Renal pelvis (tissue), 4 donors: ENCODE results near the gene FGFBP1. TPM values are rescaled to one million over a fixed set of nuclear protein-coding genes. Genes with fewer than 3 reads are reported as not detected.
"Not testable (repeated sequence)": the region's sequence is repeated elsewhere in the genome, so short reads cannot be mapped to it uniquely, and the experiment has no call there.

Experiments
- DNase-seq: peaks from one replicate; pipeline ENCODE4 v3.0.0-alpha.2; 2013
- polyA plus RNA-seq, 3 donors: library from polyadenylated mRNA; unstranded; fragments of 120-200 nt; gene quantifications; one replicate each; pipeline ENCODE4 v1.2.1, GENCODE V29; 2013; ENCODE audit not compliant: insufficient read length in 3 of 3

FGFBP1 gene
- polyA plus RNA-seq, 3 donors, result 0.06 to 0.21 (median 0.16) TPM

DNA sequence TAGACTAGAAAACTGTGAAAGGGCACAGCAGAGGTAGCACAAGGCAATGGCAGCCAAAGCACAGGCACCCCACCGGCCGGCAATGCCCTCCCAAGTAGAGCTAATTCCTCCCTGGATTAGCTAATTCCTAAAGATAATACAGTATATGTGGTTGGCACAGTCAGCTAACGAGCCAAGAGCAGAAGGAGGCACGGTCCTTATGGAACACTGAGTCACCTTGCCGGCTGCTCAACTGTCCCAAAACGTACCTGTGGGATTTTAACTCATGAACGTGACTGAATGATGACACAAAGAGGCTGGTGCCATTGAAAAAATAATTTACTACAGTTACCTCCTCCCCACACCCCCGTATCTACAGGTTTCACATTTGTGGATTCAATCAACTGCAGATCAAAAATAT is 9.1 kb upstream of the FGFBP1 start:
- DNase-seq, result no peak

DNA sequence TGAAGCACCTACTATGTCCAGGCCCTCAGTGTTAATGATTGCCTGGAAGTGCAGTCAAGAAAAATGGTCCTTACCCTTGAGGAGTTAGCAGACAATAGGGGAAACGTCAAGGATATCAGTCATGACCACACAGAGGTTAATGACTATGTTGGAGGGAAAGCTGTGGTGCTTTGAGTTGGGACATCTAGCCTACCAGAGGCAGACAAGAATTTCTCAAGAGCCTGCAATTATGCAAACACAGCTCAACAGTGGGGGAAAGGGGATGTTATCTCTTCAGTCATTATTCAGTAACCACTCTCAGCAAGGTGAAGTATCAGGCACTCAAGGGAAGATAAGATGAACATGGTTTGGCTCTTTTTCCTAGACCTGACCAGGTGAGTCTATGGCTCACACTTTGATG is 7.0 kb upstream of the FGFBP1 start:
- DNase-seq, result no peak

DNA sequence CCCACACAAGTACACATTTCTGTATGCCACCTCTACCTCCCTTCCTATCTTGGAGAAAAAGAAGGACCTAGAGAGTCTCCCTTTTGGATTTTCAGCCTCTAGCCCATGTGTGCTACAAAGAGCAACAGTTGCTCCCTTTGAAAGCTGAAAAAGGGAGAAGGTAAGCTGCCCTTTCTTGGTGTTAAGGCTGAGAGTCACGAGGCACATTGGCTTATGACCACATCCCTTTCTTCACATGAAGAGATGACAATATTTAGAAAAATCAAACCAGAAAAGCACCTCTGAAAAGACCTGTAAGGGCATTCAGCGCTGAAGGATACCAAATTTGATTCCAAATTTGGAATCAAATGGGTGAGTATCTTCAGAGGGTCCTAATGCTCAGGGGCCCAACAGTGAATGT is 6.4 kb upstream of the FGFBP1 start:
- no peak for DNase-seq

DNA sequence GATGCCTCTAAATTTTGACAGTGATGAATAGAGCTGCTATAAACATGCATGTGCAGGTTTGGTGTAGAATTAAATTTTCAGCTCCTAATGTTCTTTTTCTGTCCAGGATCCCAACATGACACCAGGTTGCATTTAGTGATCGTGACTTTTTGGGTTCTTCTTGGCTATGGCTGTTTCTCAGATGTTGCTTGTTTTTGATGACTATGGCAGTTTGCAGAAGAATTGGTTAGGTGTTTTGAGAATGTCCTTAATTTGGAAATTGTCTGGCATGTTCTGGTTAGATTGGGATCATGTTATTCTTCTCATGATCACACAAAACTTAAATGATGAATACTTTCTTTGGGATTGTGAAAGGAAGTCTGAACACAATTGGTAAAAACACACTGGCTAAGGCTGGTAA is 3.7 kb upstream of the FGFBP1 start:
- no peak for DNase-seq

DNA sequence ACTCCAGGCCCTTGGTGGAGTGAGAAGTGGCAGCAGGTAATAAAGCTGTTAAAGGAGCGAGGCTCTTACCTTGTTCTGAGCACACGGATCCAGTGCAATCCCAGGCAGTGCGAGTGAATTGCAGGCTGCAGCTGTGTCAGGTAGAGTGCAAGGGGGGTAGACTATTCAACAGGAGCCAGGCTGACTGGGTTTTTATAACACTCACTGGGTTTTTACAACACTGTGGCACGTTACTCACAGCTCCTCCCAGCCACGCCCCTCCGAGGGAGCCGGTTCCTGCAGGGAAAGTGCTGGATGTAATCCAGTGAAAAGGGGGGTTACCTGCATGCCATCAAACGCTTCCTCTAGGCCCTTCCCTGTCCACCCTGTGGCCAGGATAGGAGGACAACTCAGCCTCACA is 358 bp downstream of the FGFBP1 start:
- DNase-seq, result no peak

DNA sequence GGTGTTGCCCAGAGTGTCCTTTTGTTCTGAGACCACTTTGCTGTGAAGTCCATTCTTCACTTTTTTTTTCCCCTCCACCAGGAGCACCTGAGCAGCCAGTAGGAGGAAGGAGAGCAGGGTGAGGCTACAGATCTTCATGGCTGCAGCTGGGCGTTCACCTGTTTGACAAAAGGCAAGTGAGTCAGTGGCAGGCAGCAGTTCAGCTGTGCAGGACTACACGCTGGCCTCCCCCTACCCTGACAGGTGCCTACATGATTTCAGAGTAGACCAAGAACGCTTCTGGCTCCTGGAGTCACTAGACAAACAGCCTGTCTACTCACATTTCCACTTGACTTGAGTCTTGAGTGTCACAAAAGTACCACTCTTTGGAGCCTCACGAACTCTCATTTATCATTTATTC is 2.0 kb downstream of the FGFBP1 start:
- DNase-seq, result no peak

DNA sequence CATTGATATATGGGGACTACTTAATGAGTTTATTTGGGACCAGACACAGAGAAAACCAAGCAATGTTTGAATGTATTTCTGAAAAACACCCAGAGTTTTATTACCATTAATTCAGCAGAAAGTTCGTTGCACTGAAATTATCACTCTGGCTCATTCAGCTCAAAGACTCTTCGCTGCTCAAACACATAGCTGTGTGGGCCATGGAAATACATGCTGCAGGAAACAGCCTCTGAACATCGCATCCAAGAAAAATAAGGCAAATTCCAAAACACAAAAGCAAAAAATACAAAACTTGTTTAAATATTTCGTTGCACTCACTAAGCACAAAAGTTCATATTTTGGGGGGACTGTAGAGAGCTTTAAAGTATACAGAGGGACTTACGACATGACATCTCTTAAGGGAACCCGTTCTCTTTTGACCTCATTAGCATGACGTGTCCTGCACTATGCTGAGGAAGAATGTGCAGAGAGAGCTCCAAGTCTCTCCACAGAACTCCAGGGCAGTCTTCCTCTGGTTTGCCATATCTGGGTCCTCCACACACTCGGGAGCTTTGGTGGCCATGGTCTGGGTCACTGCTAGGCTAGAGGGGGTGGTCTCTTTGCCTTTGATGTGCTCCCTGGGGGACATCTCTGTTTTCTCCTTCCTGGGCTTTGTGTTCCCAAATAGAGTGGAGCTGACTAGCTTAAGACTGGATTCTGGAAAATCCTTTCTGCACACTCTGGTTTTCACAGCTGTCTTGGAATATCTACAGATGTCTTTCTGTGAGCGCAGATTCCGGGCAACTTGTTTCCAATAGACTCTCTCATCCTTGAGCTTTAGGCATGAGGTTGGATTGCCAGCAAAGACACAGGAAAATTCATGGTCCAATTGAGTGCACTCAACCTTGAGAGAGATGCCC is 2.8 kb downstream of the FGFBP1 start:
- no peak for DNase-seq

DNA sequence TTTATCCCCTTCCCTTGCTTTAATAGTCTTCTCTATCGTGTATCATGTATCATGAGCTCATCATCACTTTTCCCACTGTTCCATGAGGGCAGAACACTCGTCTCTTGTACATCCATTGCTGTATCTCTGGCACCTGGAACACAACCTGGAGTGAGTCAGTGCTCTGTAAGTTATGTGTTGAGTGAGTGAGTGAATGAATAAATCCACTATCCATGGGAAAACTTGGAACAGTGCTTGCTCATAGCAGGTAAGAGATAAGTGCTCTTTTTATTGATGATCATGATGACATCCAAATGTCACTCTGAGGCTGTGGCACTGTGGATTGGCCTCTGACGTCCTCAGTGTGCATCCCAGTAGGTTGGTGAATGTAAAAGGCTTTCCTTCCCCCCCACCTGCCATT is 4.3 kb downstream of the FGFBP1 start:
- no peak for DNase-seq

DNA sequence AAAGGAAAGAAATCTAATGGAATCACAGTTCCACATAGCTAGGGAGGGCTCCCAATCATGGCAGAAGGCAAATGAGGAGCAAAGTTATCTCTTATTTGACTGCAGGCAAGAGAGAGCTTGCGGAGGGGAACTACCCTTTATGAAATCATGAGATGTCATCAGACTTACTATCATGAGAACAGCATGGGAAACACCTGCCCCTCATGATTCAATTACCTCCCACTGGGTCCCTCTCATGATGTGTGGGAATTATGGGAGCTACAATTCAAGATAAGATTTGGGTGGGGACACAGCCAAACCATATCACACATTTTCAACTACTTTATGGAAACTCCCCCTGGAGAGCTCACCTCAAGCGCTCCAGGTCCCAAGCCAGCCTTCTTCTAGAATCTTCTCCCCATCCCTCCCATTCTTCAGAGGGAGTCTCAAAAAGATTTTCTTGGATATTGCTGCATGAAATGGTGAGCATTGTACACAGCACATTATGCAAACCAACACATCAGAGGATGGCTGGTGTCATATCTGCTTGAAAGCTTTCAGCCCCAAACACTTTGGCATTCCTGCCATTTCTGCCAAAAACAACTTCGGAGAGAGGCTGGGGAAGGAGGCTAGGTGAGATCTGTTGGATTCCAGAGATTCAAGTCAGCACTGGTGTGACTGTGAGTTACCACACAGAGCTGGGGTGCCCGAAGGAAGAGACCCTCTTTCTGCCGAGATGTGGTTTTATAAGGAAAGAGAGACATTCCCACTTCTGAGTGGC is 6.9 kb downstream of the FGFBP1 start:
- no peak for DNase-seq

DNA sequence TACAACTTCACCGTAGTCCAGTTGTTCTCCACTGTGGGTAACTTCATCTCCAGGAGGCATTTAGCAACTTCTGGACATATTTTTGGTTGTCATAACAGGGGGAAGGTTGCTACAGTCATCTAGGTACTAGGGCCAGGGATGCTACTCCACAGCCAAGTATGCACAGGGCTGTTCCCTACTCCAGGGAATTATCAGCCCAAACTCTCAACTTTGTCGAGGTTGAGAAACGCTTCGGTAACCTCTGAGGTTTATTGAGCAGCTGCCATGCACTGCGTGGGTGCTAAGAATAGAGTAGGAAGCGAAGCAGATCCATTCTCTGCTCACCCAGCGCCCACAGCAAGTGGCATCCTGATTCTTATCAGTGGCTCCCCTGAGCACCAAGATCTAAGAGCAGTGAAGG is 8.2 kb downstream of the FGFBP1 start:
- DNase-seq, result no peak

DNA sequence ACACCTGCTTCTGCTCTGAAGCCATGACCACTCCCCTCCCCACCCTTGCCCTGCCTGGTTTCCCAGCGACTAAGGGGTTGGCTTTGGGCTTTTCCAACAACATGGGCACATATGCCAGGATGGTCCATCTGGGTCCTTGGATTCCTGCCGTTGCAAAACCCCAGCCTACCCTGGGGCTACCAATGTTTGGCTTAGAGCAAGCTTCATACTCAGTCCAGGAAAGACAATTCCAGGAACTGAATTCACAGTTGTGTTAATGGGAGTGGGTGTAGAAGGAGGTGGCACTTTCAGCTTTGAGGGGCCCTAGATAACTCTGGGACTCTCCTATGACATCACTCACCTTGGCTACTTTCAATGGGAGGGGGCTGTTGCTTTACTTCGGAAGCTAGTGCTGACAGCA is 9.0 kb downstream of the FGFBP1 start:
- DNase-seq, result no peak

DNA sequence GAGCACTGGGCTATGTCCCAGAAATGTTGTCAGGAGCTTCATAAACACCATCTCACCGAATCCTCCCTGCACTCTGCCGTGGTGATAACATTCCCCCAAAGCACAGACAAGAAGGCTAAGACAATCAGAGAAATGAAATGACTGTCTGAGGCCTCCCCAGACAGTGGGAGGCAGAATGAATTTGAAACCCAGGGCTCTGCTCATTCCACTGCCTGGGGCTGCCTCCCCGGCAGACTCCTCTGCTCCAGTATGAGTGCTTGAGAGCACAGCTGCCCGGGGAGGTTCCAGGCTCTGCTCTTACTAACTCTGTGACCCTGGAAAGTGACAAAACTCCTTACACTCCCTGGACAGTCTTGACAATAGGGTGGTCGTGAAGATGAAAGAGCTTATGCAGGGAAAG is 9.7 kb downstream of the FGFBP1 start:
- DNase-seq, result no peak

DNA sequence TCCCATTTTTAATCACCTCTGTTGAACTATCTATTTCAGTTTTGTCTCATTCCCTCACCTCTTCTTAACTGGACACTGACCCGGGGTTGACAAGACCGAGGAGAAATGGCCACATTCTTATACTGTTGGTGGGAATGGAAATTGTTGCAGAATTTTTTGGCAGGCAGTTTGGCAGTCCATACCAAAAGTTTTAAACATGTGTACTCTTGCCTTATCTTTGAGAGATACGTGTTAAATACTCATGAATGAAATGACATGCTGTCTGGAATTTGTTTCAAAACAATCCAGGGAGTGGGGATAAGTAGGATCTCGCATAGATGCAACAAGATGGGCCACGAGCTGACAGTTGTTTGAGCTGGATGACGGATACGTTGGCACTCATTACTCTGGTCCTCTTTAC is 12.1 kb downstream of the FGFBP1 start:
- DNase-seq, result no peak

DNA sequence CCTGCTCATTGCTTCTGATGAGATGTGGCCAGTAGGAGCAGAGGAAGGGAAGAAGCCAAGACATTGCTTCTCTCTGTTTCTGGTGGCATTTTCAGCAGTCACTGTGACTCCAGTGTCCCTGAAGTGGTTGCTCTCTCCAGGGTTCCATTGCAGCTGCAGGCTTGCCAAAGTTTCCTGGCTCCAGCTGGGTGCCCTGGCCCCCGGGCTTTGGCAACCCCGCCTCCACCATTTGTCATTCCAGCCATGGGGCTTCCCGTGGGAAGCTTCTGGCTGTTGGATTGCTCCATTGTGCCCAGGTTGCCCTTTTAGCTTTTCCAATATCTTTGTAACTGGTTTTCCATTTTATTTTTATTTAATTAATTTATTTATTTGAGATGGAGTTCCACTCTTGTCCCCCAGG is 12.7 kb downstream of the FGFBP1 start:
- no peak for DNase-seq

DNA sequence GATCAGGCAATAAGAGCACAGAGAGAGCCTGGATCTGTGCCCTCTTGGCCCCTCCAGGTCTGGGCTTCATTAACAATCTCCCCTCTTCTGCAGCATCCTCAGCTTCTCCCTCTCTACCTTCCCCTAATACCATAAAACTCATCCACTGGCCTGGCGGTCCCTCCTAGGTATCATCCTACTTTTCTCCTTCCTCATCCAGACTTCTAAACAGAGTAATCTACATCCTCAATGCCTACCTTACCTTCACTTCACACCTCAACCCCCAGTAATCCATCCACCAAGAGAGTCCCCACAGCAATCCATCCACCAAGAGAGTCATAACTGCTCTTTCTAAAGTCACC is 17.0 kb downstream of the FGFBP1 start:
- no peak for DNase-seq

DNA sequence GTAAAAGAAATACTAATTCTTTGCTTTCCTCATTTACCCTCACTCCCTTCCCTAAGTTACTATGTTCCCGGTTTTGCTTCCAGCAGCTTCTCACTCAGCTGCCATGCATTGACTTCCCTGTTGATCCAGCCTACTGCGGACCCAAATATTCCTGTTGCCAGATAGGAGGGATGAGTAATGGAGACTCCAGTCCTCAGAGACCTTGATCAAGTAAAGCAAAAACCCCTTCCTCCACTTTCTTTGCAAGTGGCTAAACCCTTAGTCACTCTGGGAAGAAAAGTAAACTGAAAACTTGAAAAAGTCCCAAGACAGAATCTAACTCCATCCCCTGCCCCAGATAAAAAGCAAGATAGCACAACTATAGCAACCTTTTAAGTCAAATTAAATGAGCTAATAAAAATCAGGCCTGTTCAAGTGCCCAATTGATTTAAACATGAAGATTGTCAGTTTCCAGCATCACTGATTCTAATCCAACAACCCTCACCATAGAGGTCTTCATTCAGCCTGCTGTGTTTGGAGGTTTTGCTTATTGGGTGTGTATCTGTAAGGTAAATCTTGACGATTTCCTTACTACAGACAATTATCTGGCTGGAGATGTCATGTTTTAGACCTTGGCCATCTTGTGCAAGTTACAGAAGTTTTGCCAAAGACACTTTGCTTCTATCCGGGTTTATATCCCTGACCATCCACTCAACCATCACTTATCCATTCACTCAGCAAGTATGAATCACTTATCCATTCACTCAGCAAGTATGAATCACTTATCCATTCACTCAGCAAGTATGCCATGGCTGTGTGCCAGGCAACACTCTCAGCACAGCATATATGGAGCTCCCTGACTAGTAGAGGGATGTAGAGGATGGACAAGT is 17.6 kb downstream of the FGFBP1 start:
- DNase-seq, result no peak

DNA sequence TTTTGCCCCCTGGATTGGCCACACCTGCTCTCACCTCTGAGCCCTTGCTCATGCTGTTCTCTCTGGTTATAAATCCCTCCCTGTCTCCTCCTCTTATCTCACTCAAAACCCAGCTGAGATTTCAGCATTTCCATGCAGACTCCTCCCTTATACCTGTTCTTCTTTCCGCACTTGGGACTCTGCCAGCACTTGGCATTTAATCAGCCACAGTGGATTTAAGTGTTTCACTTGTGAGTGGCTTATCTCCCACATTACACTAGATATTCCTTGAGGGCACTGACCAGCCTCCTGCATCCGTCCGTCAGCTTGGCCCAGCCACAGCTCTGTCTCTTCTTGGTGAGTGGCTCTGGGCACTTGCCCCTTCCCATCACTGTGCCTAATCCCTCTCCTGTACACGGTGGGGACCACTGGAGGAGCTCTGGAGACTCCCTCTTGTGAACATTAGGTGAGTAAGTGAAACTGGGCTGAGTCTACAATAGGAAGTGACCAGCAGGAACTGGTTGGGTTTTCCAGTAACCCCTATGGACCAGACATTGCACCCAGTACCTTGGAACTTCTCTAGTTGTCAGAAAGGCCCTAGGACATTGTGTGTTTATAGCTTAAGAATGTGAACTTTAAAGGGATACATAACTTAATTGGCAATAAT is 19.9 kb downstream of the FGFBP1 start:
- DNase-seq, result no peak

DNA sequence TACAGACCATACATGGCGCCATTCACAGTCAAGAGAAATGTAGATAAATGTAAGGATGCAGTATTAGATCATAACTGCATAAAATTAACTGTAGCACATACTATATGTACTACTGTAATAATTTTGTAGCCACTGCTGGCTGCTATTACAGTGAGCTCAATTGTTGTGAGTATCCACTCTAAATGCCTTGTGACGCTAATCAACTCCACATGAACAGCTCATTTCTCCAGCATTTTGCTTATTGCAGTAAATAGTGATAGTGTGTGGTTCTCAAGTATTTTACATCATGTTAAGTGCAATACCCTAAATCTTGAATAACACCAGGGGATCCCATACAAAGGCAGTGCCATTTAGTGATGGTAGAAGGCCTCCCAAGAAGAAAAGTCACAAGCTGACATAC is 21.2 kb downstream of the FGFBP1 start:
- no peak for DNase-seq

DNA sequence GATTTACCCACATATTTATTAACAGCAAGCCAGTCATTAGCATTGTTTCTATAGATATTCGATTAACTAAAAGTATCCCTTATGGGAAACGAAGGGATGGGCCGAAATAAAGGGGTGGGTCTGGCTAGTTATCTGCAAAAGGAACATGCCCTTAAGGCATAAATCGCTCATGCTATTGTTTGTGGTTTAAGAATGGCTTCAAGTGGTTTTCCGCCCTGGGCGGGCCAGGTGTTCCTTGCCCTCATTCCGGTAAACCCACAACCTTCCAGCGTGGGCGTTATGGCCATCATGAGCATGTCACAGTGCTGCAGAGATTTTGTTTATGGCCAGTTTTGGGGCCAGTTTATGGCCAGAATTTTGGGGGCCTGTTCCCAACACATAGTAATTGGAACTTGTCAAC is 22.2 kb downstream of the FGFBP1 start:
- not testable (repeated sequence) for DNase-seq

DNA sequence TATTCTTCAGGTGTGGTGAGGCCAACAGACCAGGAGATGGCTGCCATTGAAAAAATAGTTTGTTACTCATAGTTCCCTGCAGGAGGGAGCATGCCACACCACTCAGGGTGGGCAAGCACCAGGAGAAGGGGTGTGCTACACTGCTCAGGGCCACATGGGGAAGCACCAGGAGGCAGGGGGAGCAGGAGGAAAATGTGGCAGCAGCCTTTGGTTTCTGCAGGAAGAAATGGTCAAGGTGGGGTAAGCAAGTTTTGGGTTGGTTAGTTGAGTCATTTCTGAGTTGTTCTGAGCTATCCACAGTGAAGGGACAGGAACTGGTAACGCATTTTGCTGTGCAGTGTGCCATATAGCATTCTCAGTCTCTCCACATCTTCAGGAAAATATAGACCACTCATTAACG is 23.8 kb downstream of the FGFBP1 start:
- no peak for DNase-seq

DNA sequence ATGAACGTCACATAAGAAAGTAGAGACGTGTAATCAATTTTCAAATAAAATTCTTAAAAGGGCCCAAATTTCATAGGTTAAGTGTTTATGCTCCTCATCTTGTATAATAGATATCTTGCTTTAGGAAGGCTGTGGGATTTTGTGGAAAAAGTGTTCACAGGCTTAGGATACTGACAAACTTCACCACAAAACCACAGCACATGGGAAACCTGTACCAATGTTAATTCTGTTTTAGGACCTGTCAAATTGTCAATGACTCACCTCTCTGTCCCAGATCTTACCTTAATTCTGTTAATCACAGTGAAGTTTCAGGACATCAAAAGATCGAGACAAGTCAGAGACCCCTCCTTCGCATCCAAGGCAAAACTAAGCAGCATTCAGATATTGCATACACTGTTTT is 24.2 kb downstream of the FGFBP1 start:
- DNase-seq, result no peak

DNA sequence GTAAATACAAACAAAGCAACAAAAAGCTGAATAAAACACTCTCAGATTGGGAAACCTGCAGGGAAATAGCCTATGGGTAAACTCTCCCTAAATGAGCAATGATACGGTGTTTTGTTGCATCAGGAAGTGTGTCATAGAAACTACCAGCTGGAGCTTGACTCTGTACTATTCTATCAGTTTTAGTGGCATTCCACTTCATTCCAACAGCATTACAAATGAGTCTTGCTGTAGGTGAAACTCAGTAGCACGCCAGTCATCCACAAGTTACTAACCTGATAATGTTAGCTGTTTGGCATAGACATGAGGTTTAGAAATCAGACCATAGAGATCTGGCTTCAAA is 24.9 kb downstream of the FGFBP1 start:
- no peak for DNase-seq
